SK-N-MC (cell line): ENCODE results near the gene CERS4.

Experiments used
- DNase-seq: peaks from one replicate; pipeline ENCODE4 v3.0.0-alpha.2; 2011; ENCODE audit warnings: low read depth, low spot score
- H3K27ac ChIP-seq: fragments of 200-600 bp; sonication (generic); 2 replicates; pipeline ENCODE4 v1.5.1; 2016; ENCODE audit warnings: mixed run types
- H3K36me3 ChIP-seq: fragments of 200-600 bp; sonication (generic); 2 replicates; pipeline ENCODE4 v1.6.1; 2017; ENCODE audit warnings: antibody characterized with exemption, low read length, mixed read lengths; ENCODE audit not compliant: insufficient read depth
- H3K4me3 ChIP-seq: fragments of 200-600 bp; sonication (generic); 2 replicates; pipeline ENCODE4 v1.5.1; 2016
- H3K9ac ChIP-seq: fragments of 200-600 bp; sonication (generic); 2 replicates; pipeline ENCODE4 v1.8.0; 2017; ENCODE audit warnings: mixed run types, mixed read lengths; ENCODE audit not compliant: insufficient read length
- H3K9me3 ChIP-seq: fragments of 200-600 bp; sonication (generic); 2 replicates; pipeline ENCODE4 v1.6.1; 2017; ENCODE audit warnings: low read depth, mild to moderate bottlenecking, antibody characterized with exemption, low read length, moderate library complexity, mixed read lengths
- EZH2 ChIP-seq: fragments of 200-600 bp; sonication (generic); IDR thresholded peaks from one replicate; pipeline ENCODE4 v1.6.1; 2017; ENCODE audit warnings: antibody characterized with exemption
- FOXP2 ChIP-seq: optimal IDR thresholded peaks from 2 replicates; pipeline ENCODE3; 2011; ENCODE audit warnings: mild to moderate bottlenecking, moderate library complexity; ENCODE audit not compliant: insufficient read depth; ENCODE audit errors: extremely low read length, control extremely low read depth
- POLR2AphosphoS5 ChIP-seq: IDR thresholded peaks from 2 replicates; pipeline ENCODE4 v1.6.1; 2012; ENCODE audit warnings: mild to moderate bottlenecking, low read depth, low read length, borderline replicate concordance

Gene CERS4

GRCh38 chr19:8208119-8208921 lies 850 bp upstream of the CERS4 start:
- Histone ChIP-seq H3K9me3 (no peaks in the 10 kb centered on the region), H3K36me3 (no peaks in the 10 kb centered on the region), H3K27ac (no peak overlapping the region), H3K4me3 (peak overlapping the region; percentile 69), H3K9ac (peak overlapping the region; percentile 34)
- no peak for DNase-seq
- no peak for TF ChIP-seq EZH2
- peak; percentile 30 for TF ChIP-seq FOXP2

GRCh38 chr19:8209462-8210378 lies 550 bp downstream of the CERS4 start:
- H3K27ac ChIP-seq = no peak overlapping the region
- no peak for DNase-seq
- H3K4me3 ChIP-seq = peak overlapping the region; percentile 88
- H3K36me3 ChIP-seq = no peaks in the 10 kb centered on the region
- TF ChIP-seq EZH2 = no peak
- no peak for TF ChIP-seq FOXP2
- no peak for TF ChIP-seq POLR2AphosphoS5
- H3K9ac ChIP-seq = peak overlapping the region; percentile 82
- no peaks in the 10 kb centered on the region for H3K9me3 ChIP-seq

GRCh38 chr19:8210421-8211101 lies 1.4 kb downstream of the CERS4 start:
- DNase-seq = no peak
- TF ChIP-seq EZH2 = no peak
- TF ChIP-seq POLR2AphosphoS5 = no peak
- TF ChIP-seq FOXP2 = no peak
- Histone ChIP-seq H3K4me3 (peak overlapping the region; percentile 88), H3K9me3 (no peaks in the 10 kb centered on the region), H3K36me3 (no peaks in the 10 kb centered on the region), H3K9ac (peak overlapping the region; percentile 82), H3K27ac (no peak overlapping the region)

- Histone ChIP-seq H3K36me3 (no peaks in the 10 kb centered on the region), H3K4me3 (no peak overlapping the region), H3K9ac (no peak overlapping the region), H3K9me3 (no peaks in the 10 kb centered on the region), H3K27ac (no peak overlapping the region)
- no peak for DNase-seq
- TF ChIP-seq FOXP2 (no peak), POLR2AphosphoS5 (no peak), EZH2 (no peak)
These were observed 3.0 kb downstream of the CERS4 start for GRCh38 chr19:8212212-8212611.

GRCh38 chr19:8212916-8213315 lies 3.7 kb downstream of the CERS4 start:
- no peak overlapping the region for H3K27ac ChIP-seq
- H3K36me3 ChIP-seq = no peaks in the 10 kb centered on the region
- TF ChIP-seq FOXP2 (no peak), EZH2 (no peak), POLR2AphosphoS5 (no peak)
- DNase-seq = no peak
- no peak overlapping the region for H3K4me3 ChIP-seq
- no peak overlapping the region for H3K9ac ChIP-seq
- H3K9me3 ChIP-seq = no peaks in the 10 kb centered on the region

GRCh38 chr19:8213827-8214672 lies 4.9 kb downstream of the CERS4 start:
- H3K9me3 ChIP-seq = no peaks in the 10 kb centered on the region
- H3K4me3 ChIP-seq = no peak overlapping the region
- no peak for DNase-seq
- no peaks in the 10 kb centered on the region for H3K36me3 ChIP-seq
- no peak overlapping the region for H3K9ac ChIP-seq
- no peak for TF ChIP-seq EZH2
- TF ChIP-seq FOXP2 = no peak
- no peak for TF ChIP-seq POLR2AphosphoS5
- H3K27ac ChIP-seq = no peak overlapping the region

GRCh38 chr19:8214802-8215201 lies 5.6 kb downstream of the CERS4 start:
- Histone ChIP-seq H3K9me3 (no peaks in the 10 kb centered on the region), H3K27ac (no peak overlapping the region), H3K36me3 (no peaks in the 10 kb centered on the region), H3K4me3 (no peak overlapping the region), H3K9ac (no peak overlapping the region)
- TF ChIP-seq EZH2 (no peak), POLR2AphosphoS5 (no peak), FOXP2 (no peak)
- no peak for DNase-seq
